ENCODE results near the gene HABP2. TPM values are rescaled to one million over a fixed set of nuclear protein-coding genes. Genes with fewer than 3 reads are reported as not detected.

HABP2 gene
- total RNA-seq, 1 experiment from 2014 or later: not detected

DNA sequence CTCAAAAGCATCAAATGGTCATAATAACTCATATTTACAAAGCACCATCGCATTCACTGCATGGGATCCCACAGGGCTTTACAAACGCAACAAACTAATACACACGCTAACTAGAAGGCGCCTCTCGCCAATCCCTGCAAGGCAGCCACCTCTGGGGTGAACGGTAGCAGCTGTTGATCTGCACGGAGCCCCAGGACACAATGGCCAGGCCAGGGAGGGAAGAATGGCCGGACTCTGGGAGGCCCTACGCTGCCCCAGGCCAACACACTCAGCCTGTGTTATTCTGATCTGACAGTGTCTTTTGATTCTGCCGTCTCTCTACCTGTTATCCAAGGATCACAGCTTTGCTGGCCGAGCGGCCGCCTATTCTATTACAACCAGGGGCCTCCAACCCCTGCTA lies 41.8 kb downstream of the HABP2 start:
- DNase-seq: no peak
- Histone ChIP-seq H4K5ac (ENCODE audit: insufficient read length, low read depth, low read length) (no peak overlapping the region), H3K4me2 (ENCODE audit: insufficient read depth, insufficient read length, low read length) (no peak overlapping the region), H2AK5ac (ENCODE audit: insufficient read length, low read length) (no peak overlapping the region), H4K91ac (ENCODE audit: insufficient read length, low read depth, low read length) (no peak overlapping the region), H3K56ac (ENCODE audit: insufficient read length, low read depth, low read length) (no peak overlapping the region), H2BK5ac (ENCODE audit: insufficient read length, low read length) (no peak overlapping the region), H2BK20ac (ENCODE audit: low read depth, low read length, poor library complexity, severe bottlenecking) (no peak overlapping the region), H2BK15ac (ENCODE audit: low read depth, low read length) (no peak overlapping the region), H3K23ac (ENCODE audit: insufficient read length, low read depth, low read length) (no peak overlapping the region), H3K79me2 (ENCODE audit: insufficient read depth, low read length) (no peaks in the 10 kb centered on the region), H4K20me1 (ENCODE audit: control insufficient read depth, insufficient read depth, insufficient read length) (no peaks in the 10 kb centered on the region), H3K14ac (ENCODE audit: insufficient read depth, low read length) (no peak overlapping the region), H3K18ac (ENCODE audit: insufficient read length, low read depth, low read length) (no peak overlapping the region), H3K4me1 (ENCODE audit: insufficient read depth, low read length) (no peaks in the 10 kb centered on the region), H3K27me3 (ENCODE audit: insufficient read depth, low read length) (no peaks in the 10 kb centered on the region), H3K4ac (ENCODE audit: low read depth, low read length) (no peak overlapping the region), H3K9me3 (ENCODE audit: control insufficient read depth, low read depth, low read length) (no peaks in the 10 kb centered on the region), H2AFZ (ENCODE audit: low read length) (no peak overlapping the region), H2BK12ac (ENCODE audit: insufficient read length, low read depth, low read length) (no peak overlapping the region), H2BK120ac (ENCODE audit: low read depth, low read length, poor library complexity, severe bottlenecking) (no peak overlapping the region), H3K23me2 (ENCODE audit: insufficient read length, low read depth, low read length, poor library complexity, severe bottlenecking) (no peaks in the 10 kb centered on the region), H3K79me1 (ENCODE audit: insufficient read depth, low read depth, low read length, poor library complexity, severe bottlenecking) (no peaks in the 10 kb centered on the region), H4K8ac (replicated peaks; ENCODE audit: insufficient read length, low read depth, low read length) (no peak overlapping the region), H3T11ph (ENCODE audit: low read length) (no peak overlapping the region), H3K27ac (ENCODE audit: insufficient read length, low read depth, low read length) (no peak overlapping the region), H3K9ac (ENCODE audit: extremely low read depth, insufficient read length, low read length) (no peak overlapping the region)
- Mint-ChIP-seq H3K4me3 (no peak overlapping the region), H3K9me3 (no peaks in the 10 kb centered on the region), H3K4me1 (peaks cover 3 to 9% of the 10 kb centered on the region in 2 experiments; a peak in 2 of 4 replicates), H3K36me3 (ENCODE audit: insufficient read depth in 1 of 3, low read depth in 3 of 3) (no peaks in the 10 kb centered on the region), H3K27me3 (ENCODE audit: low read depth) (peaks cover 51% of the 10 kb centered on the region), H3K27ac (no peak overlapping the region)
- WGBS (ENCODE audit: extremely low coverage, insufficient read length, low lambda C conversion rate): no CpG with 5 or more reads among the region's 13 CpGs
- TF ChIP-seq, protein P1, sequence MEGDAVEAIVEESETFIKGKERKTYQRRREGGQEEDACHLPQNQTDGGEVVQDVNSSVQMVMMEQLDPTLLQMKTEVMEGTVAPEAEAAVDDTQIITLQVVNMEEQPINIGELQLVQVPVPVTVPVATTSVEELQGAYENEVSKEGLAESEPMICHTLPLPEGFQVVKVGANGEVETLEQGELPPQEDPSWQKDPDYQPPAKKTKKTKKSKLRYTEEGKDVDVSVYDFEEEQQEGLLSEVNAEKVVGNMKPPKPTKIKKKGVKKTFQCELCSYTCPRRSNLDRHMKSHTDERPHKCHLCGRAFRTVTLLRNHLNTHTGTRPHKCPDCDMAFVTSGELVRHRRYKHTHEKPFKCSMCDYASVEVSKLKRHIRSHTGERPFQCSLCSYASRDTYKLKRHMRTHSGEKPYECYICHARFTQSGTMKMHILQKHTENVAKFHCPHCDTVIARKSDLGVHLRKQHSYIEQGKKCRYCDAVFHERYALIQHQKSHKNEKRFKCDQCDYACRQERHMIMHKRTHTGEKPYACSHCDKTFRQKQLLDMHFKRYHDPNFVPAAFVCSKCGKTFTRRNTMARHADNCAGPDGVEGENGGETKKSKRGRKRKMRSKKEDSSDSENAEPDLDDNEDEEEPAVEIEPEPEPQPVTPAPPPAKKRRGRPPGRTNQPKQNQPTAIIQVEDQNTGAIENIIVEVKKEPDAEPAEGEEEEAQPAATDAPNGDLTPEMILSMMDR (conservative IDR thresholded peaks at IDR 0.05): no peak
